Measurements from ENCODE around the gene OAS2.
"Not testable (repeated sequence)": the region's sequence is repeated elsewhere in the genome, so short reads cannot be mapped to it uniquely, and the experiment has no call there.

The OAS2 gene

GRCh38 chr12:112987561-112987960, 9.2 kb downstream of the OAS2 start:
- DNase-seq = no peak

GRCh38 chr12:112988224-112988623, 9.9 kb downstream of the OAS2 start:
- no peak for DNase-seq

- DNase-seq = not testable (repeated sequence)
Observed at GRCh38 chr12:112988823-112989385, 10.6 kb downstream of the OAS2 start.

- DNase-seq = no peak
Observed at GRCh38 chr12:112989806-112990205, 11.5 kb downstream of the OAS2 start.

DNA sequence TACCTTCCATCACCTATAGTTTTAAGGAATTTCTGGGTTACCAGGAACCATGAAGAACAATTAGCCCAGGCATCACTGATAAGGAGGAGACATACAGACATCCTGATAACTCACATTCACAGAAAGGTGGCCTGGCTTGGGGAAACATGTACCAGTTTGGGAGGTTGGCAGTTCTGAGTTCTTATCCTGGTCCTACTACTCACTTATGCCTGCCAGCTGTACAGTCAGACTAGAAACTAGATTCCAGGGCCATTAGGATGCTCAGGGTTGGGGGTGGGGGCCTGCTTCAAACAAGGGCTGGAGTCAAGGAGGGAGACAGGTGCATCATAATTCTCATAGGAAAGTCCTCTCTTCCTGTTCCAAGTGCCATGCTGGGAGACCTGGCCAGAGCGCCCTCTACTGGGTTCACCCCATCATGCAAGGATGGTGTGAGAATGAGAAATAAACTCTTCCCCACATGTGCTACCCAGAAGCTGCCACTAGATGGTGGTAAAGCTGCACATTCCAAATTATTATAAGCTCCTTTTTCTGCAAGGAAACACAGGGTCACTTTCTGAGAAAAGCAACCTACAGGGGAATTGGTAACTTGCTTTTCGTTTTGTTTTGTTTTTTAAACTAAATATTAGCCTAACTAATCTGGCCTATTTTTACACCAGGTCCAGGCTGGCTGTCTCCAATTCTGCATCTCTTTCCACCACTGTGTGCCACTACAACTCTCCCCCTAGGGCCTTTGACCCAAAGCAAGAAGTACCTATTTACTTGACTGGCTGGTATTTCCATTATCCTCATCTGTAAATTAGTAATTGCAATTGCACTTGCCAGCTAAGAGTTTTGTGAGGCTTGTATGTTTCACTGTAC, 14.5 kb downstream of the OAS2 start:
- peak; percentile 82 for DNase-seq

DNA sequence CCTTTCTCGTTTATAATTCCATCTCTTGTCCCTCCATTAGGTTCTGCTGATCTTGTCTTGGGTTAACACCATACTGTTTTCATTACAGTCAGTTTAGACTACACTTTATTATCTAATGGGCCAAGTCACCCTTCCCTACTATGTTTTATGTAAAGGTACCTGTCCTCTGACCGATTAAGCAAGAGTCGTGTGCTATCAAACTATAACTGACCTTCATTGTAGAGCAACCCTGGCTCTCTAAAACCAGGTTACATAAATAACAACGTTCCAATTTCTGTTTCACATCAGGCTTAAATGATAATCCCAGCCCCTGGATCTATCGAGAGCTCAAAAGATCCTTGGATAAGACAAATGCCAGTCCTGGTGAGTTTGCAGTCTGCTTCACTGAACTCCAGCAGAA, 16.7 kb downstream of the OAS2 start:
- DNase-seq = no peak

DNA sequence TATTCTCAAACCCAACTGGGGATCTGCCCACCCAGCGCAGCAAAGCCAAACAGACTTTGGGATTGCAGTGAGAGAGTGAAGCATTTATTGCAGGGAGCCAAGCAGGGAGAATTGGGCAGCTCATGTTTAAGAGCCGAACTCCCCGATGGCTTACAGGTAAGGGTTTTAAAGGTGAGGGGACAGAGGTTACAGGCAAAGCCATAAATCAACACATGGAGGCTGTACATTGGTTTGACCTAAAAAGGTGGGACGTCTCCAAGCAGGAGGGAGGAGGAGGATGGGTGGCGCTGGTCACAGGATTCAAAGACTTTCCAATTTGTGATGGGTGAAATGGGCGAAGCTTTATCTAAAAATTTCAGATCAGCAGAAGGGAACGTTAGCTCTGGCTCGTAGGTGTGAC, 18.2 kb downstream of the OAS2 start:
- no peak for DNase-seq

DNA sequence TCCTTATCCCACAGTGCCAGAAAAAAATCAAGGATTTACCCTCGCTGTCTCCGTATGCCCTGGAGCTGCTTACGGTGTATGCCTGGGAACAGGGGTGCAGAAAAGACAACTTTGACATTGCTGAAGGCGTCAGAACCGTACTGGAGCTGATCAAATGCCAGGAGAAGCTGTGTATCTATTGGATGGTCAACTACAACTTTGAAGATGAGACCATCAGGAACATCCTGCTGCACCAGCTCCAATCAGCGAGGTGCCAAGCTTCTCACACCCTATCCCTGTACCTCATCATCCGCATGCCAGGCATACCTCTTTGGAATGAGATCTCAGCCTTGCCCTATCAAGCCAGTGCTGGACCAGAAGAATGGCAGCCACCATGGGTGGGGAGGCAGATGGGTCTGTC, 19.2 kb downstream of the OAS2 start:
- DNase-seq = no peak

GRCh38 chr12:112998987-112999767, 20.9 kb downstream of the OAS2 start:
- DNase-seq = no peak

GRCh38 chr12:113000433-113000832, 22.1 kb downstream of the OAS2 start:
- no peak for DNase-seq

DNA sequence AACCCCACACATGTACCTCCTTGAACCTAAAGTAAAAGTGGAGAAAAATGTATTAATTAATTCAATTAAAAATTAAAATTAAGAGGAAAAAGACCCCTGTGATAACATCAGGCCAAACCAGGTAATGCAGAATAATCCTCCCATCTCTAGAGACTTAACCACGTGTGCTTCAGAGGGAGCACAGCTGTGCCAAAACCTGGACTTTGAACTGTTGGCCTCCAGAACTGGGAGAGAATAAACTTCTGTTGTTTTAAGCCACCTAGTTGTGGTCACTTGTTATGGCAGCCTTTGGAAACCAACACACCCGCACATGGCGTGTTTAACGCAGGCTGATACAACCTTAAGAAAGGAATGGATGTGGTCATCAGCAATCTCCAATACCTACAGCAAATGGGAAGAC, 23.8 kb downstream of the OAS2 start:
- DNase-seq = no peak

GRCh38 chr12:113002676-113003075, 24.4 kb downstream of the OAS2 start:
- no peak for DNase-seq

DNA sequence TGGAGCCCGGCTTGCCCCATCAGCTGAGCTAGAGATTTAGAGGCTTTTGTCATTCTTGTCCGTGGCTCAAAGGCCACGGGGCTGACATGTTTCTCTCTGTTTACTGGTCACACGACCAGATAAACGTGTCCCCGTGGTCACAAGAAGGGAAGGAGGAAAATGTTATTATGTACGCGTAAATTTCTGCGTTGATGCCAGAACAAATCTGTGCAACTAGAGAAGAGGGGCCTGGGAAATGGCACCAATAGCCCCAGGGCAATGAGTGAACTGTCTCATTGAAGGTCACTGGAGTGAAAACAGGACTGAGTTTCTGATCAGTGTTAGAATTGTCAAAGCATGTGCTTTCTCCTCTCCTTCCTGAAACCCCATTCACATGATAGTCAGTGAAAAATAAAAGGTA, 25.3 kb downstream of the OAS2 start:
- peak; percentile 70 for DNase-seq

- DNase-seq = no peak
Observed at GRCh38 chr12:113005762-113006161, 27.4 kb downstream of the OAS2 start.

DNA sequence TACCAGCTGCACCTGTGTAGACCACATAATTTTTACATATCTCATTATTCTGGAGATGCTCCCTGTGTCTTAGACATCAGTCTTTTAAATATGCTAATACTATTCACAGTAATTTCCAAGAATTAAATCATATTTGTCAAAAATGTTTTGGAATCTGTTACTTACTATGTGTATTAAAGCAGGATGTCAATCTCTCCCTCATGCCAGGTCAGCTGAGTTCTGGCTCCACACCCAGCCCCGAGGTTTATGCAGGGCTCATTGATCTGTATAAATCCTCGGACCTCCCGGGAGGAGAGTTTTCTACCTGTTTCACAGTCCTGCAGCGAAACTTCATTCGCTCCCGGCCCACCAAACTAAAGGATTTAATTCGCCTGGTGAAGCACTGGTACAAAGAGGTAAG, 27.9 kb downstream of the OAS2 start:
- no peak for DNase-seq

- no peak for DNase-seq
Observed at GRCh38 chr12:113006641-113007040, 28.3 kb downstream of the OAS2 start.

DNA sequence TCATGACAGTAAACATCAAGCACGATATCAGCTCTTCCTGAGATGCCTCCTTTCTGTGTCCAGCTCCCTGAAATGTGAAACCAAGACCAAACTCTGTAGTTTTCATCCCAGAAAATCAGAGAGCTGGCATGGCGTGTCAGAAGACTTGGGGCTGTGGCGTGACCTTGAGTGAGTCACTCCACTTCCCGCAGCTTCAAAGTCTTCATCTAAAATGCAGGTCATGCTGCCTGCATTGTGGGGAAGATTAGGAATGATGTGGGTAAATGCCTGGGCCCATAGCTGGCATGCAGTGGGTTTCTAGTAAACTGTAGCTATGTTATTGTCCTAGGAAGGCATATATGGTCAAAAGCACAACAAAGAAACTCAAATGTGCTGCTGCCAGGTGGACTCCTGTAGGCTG, 28.8 kb downstream of the OAS2 start:
- DNase-seq = no peak

DNA sequence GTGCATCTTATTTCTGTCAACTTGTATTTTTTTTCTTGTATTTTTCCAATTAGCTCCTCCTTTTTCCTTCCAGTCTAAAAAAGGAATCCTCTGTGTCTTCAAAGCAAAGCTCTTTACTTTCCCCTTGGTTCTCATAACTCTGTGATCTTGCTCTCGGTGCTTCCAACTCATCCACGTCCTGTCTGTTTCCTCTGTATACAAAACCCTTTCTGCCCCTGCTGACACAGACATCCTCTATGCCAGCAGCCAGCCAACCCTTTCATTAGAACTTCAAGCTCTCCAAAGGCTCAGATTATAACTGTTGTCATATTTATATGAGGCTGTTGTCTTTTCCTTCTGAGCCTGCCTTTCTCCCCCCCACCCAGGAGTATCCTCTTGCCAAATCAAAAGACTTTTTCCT, 32.4 kb downstream of the OAS2 start:
- no peak for DNase-seq

DNA sequence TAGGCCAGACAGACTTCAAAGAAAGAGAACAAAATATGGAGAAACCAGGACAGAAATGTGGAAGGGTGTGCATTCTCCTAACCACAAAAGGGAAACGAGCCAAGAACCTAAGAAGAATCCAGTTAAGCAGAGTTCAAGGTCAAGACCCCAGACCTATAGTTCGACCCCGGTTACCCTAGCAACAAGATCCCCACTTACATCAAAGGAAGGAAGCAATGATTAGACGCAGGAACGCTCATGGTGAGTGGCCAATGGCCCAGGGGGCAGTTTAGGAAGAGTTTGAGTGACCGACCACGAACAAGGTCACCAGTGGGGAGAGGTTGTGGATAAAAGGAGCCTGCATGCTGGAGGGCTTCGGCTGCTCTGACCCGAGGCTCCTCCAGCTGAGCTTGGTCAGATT, 36.2 kb downstream of the OAS2 start:
- no peak for DNase-seq

DNA sequence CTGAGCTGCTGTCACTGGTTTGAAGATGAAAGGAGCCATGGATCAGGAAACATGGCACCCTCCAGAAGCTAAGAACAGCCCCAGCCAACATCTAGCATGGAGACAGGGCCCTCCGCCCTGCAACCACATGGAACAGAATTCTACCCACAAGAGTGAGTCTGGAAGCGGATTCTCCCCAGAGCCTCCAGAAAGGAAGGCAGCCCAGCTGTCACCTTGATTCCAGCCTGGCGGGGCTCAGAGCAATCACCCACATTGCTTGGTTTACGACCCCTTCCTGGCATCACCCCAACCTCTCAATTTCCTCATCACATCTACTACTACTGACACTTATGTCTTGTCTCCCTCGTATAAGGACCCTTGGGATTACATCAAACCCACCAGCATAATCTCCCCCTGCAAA, 38.5 kb downstream of the OAS2 start:
- no peak for DNase-seq

- DNase-seq = no peak
Observed at GRCh38 chr12:113019025-113019424, 40.7 kb downstream of the OAS2 start.

DNA sequence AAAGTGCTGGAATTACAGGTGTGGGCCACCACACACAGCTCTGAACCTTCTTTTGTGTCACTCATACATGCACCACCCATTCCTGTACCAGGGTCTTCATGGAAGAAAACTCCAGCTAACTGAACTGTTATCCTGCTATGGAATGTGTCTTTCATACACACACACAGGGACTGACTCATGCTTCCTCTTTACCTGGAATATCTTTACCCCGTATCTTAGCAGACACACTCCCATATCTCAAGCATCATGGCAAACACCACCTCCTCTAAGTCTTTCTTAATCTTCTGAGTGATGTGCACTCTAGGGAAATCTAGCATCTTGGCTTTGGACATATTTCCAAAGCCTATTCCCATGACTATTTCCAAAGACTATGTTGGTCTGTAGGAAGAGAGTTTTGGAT, 43.2 kb downstream of the OAS2 start:
- DNase-seq = no peak

- DNase-seq = no peak
Observed at GRCh38 chr12:113022563-113023297, 44.4 kb downstream of the OAS2 start.

Measured in eye (tissue), 1 donor.